Keratinocyte (primary cell): ENCODE data around the gene PHRF1. TPM values are rescaled to one million over a fixed set of nuclear protein-coding genes. Genes with fewer than 3 reads are reported as not detected.

Experiments
- DNase-seq: peaks from one replicate; pipeline ENCODE4 v3.0.0-alpha.2; 2011; ENCODE audit warnings: low read depth, missing footprints, low spot score
- FAIRE-seq: peaks from 2 replicates; lab custom pipeline; 2011; peaks lifted over from hg19 to GRCh38; lab: Jason Lieb, UNC
- H2AFZ ChIP-seq: 2 replicates; pipeline ENCODE4 v1.6.0; 2012; ENCODE audit warnings: low read length, control low read depth, inconsistent platforms; ENCODE audit not compliant: control insufficient read depth
- H3K27ac ChIP-seq: 2 replicates; pipeline ENCODE4 v1.5.1; 2011; ENCODE audit warnings: low read length; ENCODE audit not compliant: control insufficient read depth, insufficient read depth
- H3K27me3 ChIP-seq: 3 replicates; pipeline ENCODE4 v1.6.0; 2011; ENCODE audit warnings: low read length; ENCODE audit not compliant: control insufficient read depth, insufficient read depth; ENCODE audit errors: extremely low read depth
- H3K36me3 ChIP-seq, 2 experiments: 2 replicates in 1 of 2; 3 replicates in 1 of 2; pipeline ENCODE4 v1.5.1; 2011; ENCODE audit warnings: low read length in 2 of 2, mild to moderate bottlenecking in 1 of 2; ENCODE audit not compliant: control insufficient read depth in 2 of 2, insufficient read depth in 2 of 2; ENCODE audit errors: extremely low read depth in 1 of 2
- H3K4me1 ChIP-seq: 3 replicates; pipeline ENCODE4 v1.5.1; 2011; ENCODE audit warnings: low read length; ENCODE audit not compliant: control insufficient read depth, insufficient read depth; ENCODE audit errors: extremely low read depth
- H3K4me2 ChIP-seq: 3 replicates; pipeline ENCODE4 v1.6.0; 2011; ENCODE audit warnings: low read depth, low read length; ENCODE audit not compliant: control insufficient read depth, insufficient read depth; ENCODE audit errors: extremely low read depth
- H3K4me3 ChIP-seq, 3 experiments: fragments of 200-600 bp in 1 of 3; sonication (generic) in 1 of 3; 2 replicates in 2 of 3; 3 replicates in 1 of 3; pipeline ENCODE4 v1.5.1; 2011 to 2016; ENCODE audit warnings: low read length in 3 of 3, mild to moderate bottlenecking in 3 of 3, control low read depth in 2 of 3, inconsistent platforms in 1 of 3, low read depth in 1 of 3, mixed read lengths in 1 of 3, mixed run types in 1 of 3, moderate library complexity in 1 of 3; ENCODE audit not compliant: control insufficient read depth in 2 of 3, insufficient read depth in 2 of 3; ENCODE audit errors: extremely low read depth in 1 of 3
- H3K79me2 ChIP-seq: 2 replicates; pipeline ENCODE4 v1.6.0; 2012; ENCODE audit warnings: low read length; ENCODE audit not compliant: control insufficient read depth, insufficient read depth
- H3K9ac ChIP-seq: 3 replicates; pipeline ENCODE4 v1.6.0; 2011; ENCODE audit warnings: low read length; ENCODE audit not compliant: control insufficient read depth, insufficient read depth; ENCODE audit errors: extremely low read depth
- H3K9me1 ChIP-seq: 3 replicates; pipeline ENCODE4 v1.6.0; 2011; ENCODE audit warnings: low read length; ENCODE audit not compliant: control insufficient read depth, insufficient read depth; ENCODE audit errors: extremely low read depth
- H3K9me3 ChIP-seq: 2 replicates; pipeline ENCODE4 v1.5.1; 2012; ENCODE audit warnings: low read depth, low read length; ENCODE audit not compliant: control insufficient read depth
- H4K20me1 ChIP-seq: 3 replicates; pipeline ENCODE4 v1.6.0; 2011; ENCODE audit warnings: low read length; ENCODE audit not compliant: control insufficient read depth, insufficient read depth; ENCODE audit errors: extremely low read depth
- CTCF ChIP-seq, 3 experiments: IDR thresholded peaks in 1 of 3; conservative IDR thresholded peaks in 1 of 3; optimal IDR thresholded peaks in 1 of 3; 2 replicates in 2 of 3; 3 replicates in 1 of 3; pipeline versions ENCODE3 to v1.5.1; 2011; ENCODE audit warnings: low read length in 3 of 3, mild to moderate bottlenecking in 3 of 3, moderate library complexity in 2 of 3, control low read depth in 1 of 3, inconsistent platforms in 1 of 3; ENCODE audit not compliant: insufficient read depth in 2 of 3; ENCODE audit errors: extremely low read depth in 1 of 3
- EZH2 ChIP-seq: IDR thresholded peaks from one replicate; pipeline ENCODE4 v1.6.1; 2012; ENCODE audit warnings: inconsistent platforms, mild to moderate bottlenecking, low read length, moderate library complexity
- dilution Hi-C: fragments of 300-500 bp; cut with MboI; formaldehyde crosslinking; loops from one replicate; pipeline ENCODE4 v1.7.0; 2020; ENCODE audit warnings: low sequenced_read_pairs; ENCODE audit not compliant: extremely low pct_ligation_motif_present
- polyA plus RNA-seq, 5 experiments: library from polyadenylated mRNA; depleted of rRNA in 3 of 5; stranded (reverse) in 3 of 5; stranded (forward) in 1 of 5; unstranded in 1 of 5; fragments of >200 nt; gene quantifications; 1 replicate in 1 of 5; 2 replicates in 3 of 5; 3 replicates in 1 of 5; pipeline versions ENCODE4 v1.2.1 to v1.2.3, GENCODE V29; 2011 to 2012; ENCODE audit warnings: missing spikeins in 2 of 5, low read depth in 1 of 5, low replicate concordance in 1 of 5

PHRF1 gene
- polyA plus RNA-seq, 1 donor (not counting 4 experiments of a cell fraction or from before 2014, with no cell fraction given): 10.7 TPM

GRCh38 chr11:603154-603553 lies 26.9 kb downstream of the PHRF1 start:
- Histone ChIP-seq H3K9ac (no peak overlapping the region), H3K4me1 (peaks cover 9% of the 10 kb centered on the region), H3K79me2 (peaks cover 7% of the 10 kb centered on the region), H2AFZ (no peak overlapping the region), H3K27me3 (no peaks in the 10 kb centered on the region), H4K20me1 (no peaks in the 10 kb centered on the region), H3K27ac (no peak overlapping the region), H3K36me3 (peaks cover 48 to 61% of the 10 kb centered on the region in 2 experiments), H3K4me3 (no peak overlapping the region), H3K9me1 (no peaks in the 10 kb centered on the region), H3K9me3 (no peaks in the 10 kb centered on the region), H3K4me2 (no peak overlapping the region)
- FAIRE-seq (no peak), DNase-seq (no peak)
- dilution Hi-C loops: no loop called here
- TF ChIP-seq EZH2 (no peak), CTCF (optimal IDR thresholded peaks at IDR 0.05 in 1 of 3, IDR thresholded peaks at IDR 0.05 in 1 of 3, conservative IDR thresholded peaks at IDR 0.05 in 1 of 3; ENCODE audit: extremely low read depth in 1 of 3, insufficient read depth in 2 of 3, low read length in 3 of 3) (no peak)

GRCh38 chr11:605286-606129 lies 29.2 kb downstream of the PHRF1 start:
- Histone ChIP-seq H3K4me1 (peaks cover 9% of the 10 kb centered on the region), H3K36me3 (peaks cover 54 to 59% of the 10 kb centered on the region in 2 experiments), H3K27me3 (no peaks in the 10 kb centered on the region), H4K20me1 (no peaks in the 10 kb centered on the region), H3K9me1 (no peaks in the 10 kb centered on the region), H3K4me3 (no peak overlapping the region), H3K27ac (no peak overlapping the region), H3K79me2 (peaks cover 2% of the 10 kb centered on the region), H3K9me3 (no peaks in the 10 kb centered on the region), H2AFZ (no peak overlapping the region), H3K9ac (no peak overlapping the region), H3K4me2 (no peak overlapping the region)
- TF ChIP-seq CTCF (optimal IDR thresholded peaks at IDR 0.05 in 1 of 3, IDR thresholded peaks at IDR 0.05 in 1 of 3, conservative IDR thresholded peaks at IDR 0.05 in 1 of 3; ENCODE audit: extremely low read depth in 1 of 3, insufficient read depth in 2 of 3, low read length in 3 of 3): no peak
- TF ChIP-seq EZH2: no peak
- no peak for FAIRE-seq
- dilution Hi-C loops: no loop called here
- DNase-seq: no peak
